OCI-LY3 (cell line): ENCODE data around the gene SMG5.
"Not testable (repeated sequence)": the region's sequence is repeated elsewhere in the genome, so short reads cannot be mapped to it uniquely, and the experiment has no call there.

ENCODE experiments used
- H2AFZ ChIP-seq: fragments of 200-600, 300-600 bp; shearing (Covaris generic); 2 replicates; pipeline ENCODE4 v1.6.0; 2014; ENCODE audit warnings: antibody characterized with exemption, low read depth, low read length
- H3K27ac ChIP-seq: fragments of 200-600, 300-600 bp; sonication (generic); 2 replicates; pipeline ENCODE4 v1.5.1; 2014; ENCODE audit warnings: mild to moderate bottlenecking, low read length, moderate library complexity, mixed read lengths
- H3K27me3 ChIP-seq: fragments of 200-600, 300-600 bp; sonication (generic); 2 replicates; pipeline ENCODE4 v1.6.1; 2014; ENCODE audit warnings: low read depth, low read length, mixed read lengths
- H3K36me3 ChIP-seq: fragments of 200-600, 300-600 bp; sonication (generic); replicated peaks from 2 replicates; pipeline ENCODE3; 2014; ENCODE audit warnings: low read depth, low read length, mixed read lengths
- H3K4me1 ChIP-seq: fragments of 300-600, 200-600 bp; sonication (generic); 2 replicates; pipeline ENCODE4 v1.6.1; 2014; ENCODE audit warnings: low read length, mixed read lengths
- H3K4me2 ChIP-seq: fragments of 200-600, 300-600 bp; sonication (generic); 2 replicates; pipeline ENCODE4 v1.6.1; 2014; ENCODE audit warnings: low read length, mixed read lengths
- H3K4me3 ChIP-seq: fragments of 300-600, 200-600 bp; sonication (generic); 2 replicates; pipeline ENCODE4 v1.5.1; 2014; ENCODE audit warnings: antibody characterized with exemption, mild to moderate bottlenecking, low read length, moderate library complexity
- H3K79me2 ChIP-seq: fragments of 300-600, 200-600 bp; shearing (Covaris generic); 2 replicates; pipeline ENCODE4 v1.6.1; 2014; ENCODE audit warnings: mild to moderate bottlenecking, low read length, mixed read lengths
- H3K9ac ChIP-seq: fragments of 300-600, 200-600 bp; shearing (Covaris generic); 2 replicates; pipeline ENCODE4 v1.6.0; 2014; ENCODE audit warnings: mild to moderate bottlenecking, low read length, moderate library complexity
- H3K9me3 ChIP-seq: fragments of 200-600, 300-600 bp; shearing (Covaris generic); 2 replicates; pipeline ENCODE4 v1.6.1; 2014; ENCODE audit warnings: low read length, mixed read lengths; ENCODE audit not compliant: insufficient read depth
- H4K20me1 ChIP-seq: fragments of 200-600, 300-600 bp; sonication (generic); 2 replicates; pipeline ENCODE4 v1.6.1; 2016; ENCODE audit warnings: low read length, mixed read lengths; ENCODE audit not compliant: insufficient read depth
- CTCF ChIP-seq: fragments of 200-600, 300-600 bp; sonication (generic); IDR thresholded peaks from 2 replicates; pipeline ENCODE4 v1.5.1; 2014; ENCODE audit warnings: antibody characterized with exemption, low read length, low read depth
- EZH2phosphoT487 ChIP-seq: fragments of 200-600 bp; shearing (Covaris generic); IDR thresholded peaks from 2 replicates; pipeline ENCODE4 v1.6.1; 2018; ENCODE audit warnings: antibody characterized with exemption, mixed run types, low read depth

Gene SMG5

GRCh38 chr1:156282479-156283222 lies at the start of gene SMG5:
Gene SMG5, minus strand, starts transcription at chr1:156282825. Its CDS starts 145 bp downstream, at chr1:156282680.
- peak within 1 kb of the TSS; percentile 96 for H3K4me2 ChIP-seq
- H3K36me3 ChIP-seq = peaks cover 24% of the 10 kb centered on the region
- peaks cover 5% of the 10 kb centered on the region for H4K20me1 ChIP-seq
- no peaks in the 10 kb centered on the region for H3K27me3 ChIP-seq
- peak within 1 kb of the TSS; percentile 94 for H3K9ac ChIP-seq
- peaks cover 19% of the 10 kb centered on the region for H3K4me1 ChIP-seq
- H3K4me3 ChIP-seq = peak within 1 kb of the TSS; percentile 88
- no peaks in the 10 kb centered on the region for H3K9me3 ChIP-seq
- H3K27ac ChIP-seq = peak within 1 kb of the TSS; percentile 67
- peak within 1 kb of the TSS; percentile 87 for H2AFZ ChIP-seq
- TF ChIP-seq EZH2phosphoT487 = no peak
- no peak for TF ChIP-seq CTCF
- H3K79me2 ChIP-seq = peaks cover 62% of the 10 kb centered on the region

- H3K4me2 ChIP-seq, H3K27ac ChIP-seq, H3K79me2 ChIP-seq, H3K9ac ChIP-seq, H2AFZ ChIP-seq, H3K4me3 ChIP-seq, H3K4me1 ChIP-seq, H3K9me3 ChIP-seq, H3K27me3 ChIP-seq, H4K20me1 ChIP-seq: not testable (repeated sequence)
- peaks cover 51% of the 10 kb centered on the region for H3K36me3 ChIP-seq
Measured at GRCh38 chr1:156323179-156323578, 40.6 kb upstream of the SMG5 start.

GRCh38 chr1:156320560-156320959 lies 37.9 kb upstream of the SMG5 start:
- no peak overlapping the region for H3K4me2 ChIP-seq
- TF ChIP-seq CTCF = no peak
- TF ChIP-seq EZH2phosphoT487 = no peak
- peaks cover 6% of the 10 kb centered on the region; the same call in 1 of the 2 replicates for H3K79me2 ChIP-seq
- no peaks in the 10 kb centered on the region for H3K4me1 ChIP-seq
- no peak overlapping the region for H2AFZ ChIP-seq
- H3K9ac ChIP-seq = no peak overlapping the region
- no peaks in the 10 kb centered on the region for H3K27me3 ChIP-seq
- no peaks in the 10 kb centered on the region for H4K20me1 ChIP-seq
- no peaks in the 10 kb centered on the region for H3K9me3 ChIP-seq
- peaks cover 71% of the 10 kb centered on the region for H3K36me3 ChIP-seq
- no peak overlapping the region for H3K4me3 ChIP-seq
- H3K27ac ChIP-seq = no peak overlapping the region

GRCh38 chr1:156319664-156320063 lies 37.0 kb upstream of the SMG5 start:
- Histone ChIP-seq H3K27me3 (no peaks in the 10 kb centered on the region), H3K36me3 (peaks cover 71% of the 10 kb centered on the region), H3K9ac (no peak overlapping the region), H3K4me1 (no peaks in the 10 kb centered on the region), H4K20me1 (no peaks in the 10 kb centered on the region), H3K79me2 (no peaks in the 10 kb centered on the region), H2AFZ (no peak overlapping the region), H3K9me3 (no peaks in the 10 kb centered on the region), H3K4me2 (no peak overlapping the region), H3K4me3 (no peak overlapping the region), H3K27ac (no peak overlapping the region)
- TF ChIP-seq CTCF = peak; percentile 69
- TF ChIP-seq EZH2phosphoT487 = no peak
